ENCODE data around the gene POTEB3.
"Not testable (repeated sequence)": the region's sequence is repeated elsewhere in the genome, so short reads cannot be mapped to it uniquely, and the experiment has no call there.

- not testable (repeated sequence) for TF ChIP-seq CTCF (CRISPR knock-in tag; IDR thresholded peaks at IDR 0.05); ZNF749 (CRISPR knock-in tag; IDR thresholded peaks at IDR 0.05; ENCODE audit: borderline replicate concordance); DNMT3B (CRISPR knock-in tag; conservative IDR thresholded peaks at IDR 0.05); MEIS1 (CRISPR knock-in tag; IDR thresholded peaks at IDR 0.05; ENCODE audit: borderline replicate concordance); RNF2 (conservative IDR thresholded peaks at IDR 0.05; ENCODE audit: low read depth); KAT8 (CRISPR knock-in tag; IDR thresholded peaks at IDR 0.05)
- TF ChIP-seq, protein P1, sequence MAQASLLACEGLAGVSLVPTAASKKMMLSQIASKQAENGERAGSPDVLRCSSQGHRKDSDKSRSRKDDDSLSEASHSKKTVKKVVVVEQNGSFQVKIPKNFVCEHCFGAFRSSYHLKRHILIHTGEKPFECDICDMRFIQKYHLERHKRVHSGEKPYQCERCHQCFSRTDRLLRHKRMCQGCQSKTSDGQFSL (CRISPR knock-in tag; IDR thresholded peaks at IDR 0.05), result not testable (repeated sequence)
These were observed at the start of gene POTEB3 for GRCh38 chr15:21440399-21440798.

Measured in HepG2 (cell line).